Panc1 (cell line): Measurements from ENCODE around the gene TMEM151B. TPM values are rescaled to one million over a fixed set of nuclear protein-coding genes. Genes with fewer than 3 reads are reported as not detected.

Experiments
- ATAC-seq: fragments of 200-7000 bp; cut with Tn5 transposase; 2 replicates; pipeline ENCODE4 v1.9.1; 2020; ENCODE audit warnings: mild to moderate bottlenecking, moderate library complexity
- BruUV-seq: library from RNA; stranded (reverse); fragments of 400-500 nt; replicated peaks from 2 replicates; lab custom pipeline; 2021; lab: Mats Ljungman, UMichigan
- CTCF ChIA-PET: fragments of 300-600 bp; sonication (Branson Sonifier 250); formaldehyde crosslinking; loops from one replicate; lab custom pipeline; 2022; ENCODE audit warnings: antibody characterized with exemption; lab: Charles Lee
- POLR2A ChIA-PET: fragments of 300-600 bp; sonication (Branson Sonifier 250); formaldehyde crosslinking; loops from one replicate; lab custom pipeline; 2022; ENCODE audit warnings: antibody characterized with exemption; lab: Charles Lee
- DNase-seq: peaks from one replicate; pipeline ENCODE4 v3.0.0-alpha.2; 2010; ENCODE audit warnings: low read depth, low spot score
- H3K27ac ChIP-seq: 2 replicates; pipeline ENCODE4 v1.5.1; 2011; ENCODE audit warnings: mild to moderate bottlenecking, low read length, inconsistent platforms
- H3K27me3 ChIP-seq: fragments of 200-500 bp; sonication (Bioruptor generic); 2 replicates; pipeline ENCODE4 v1.6.0; 2014; ENCODE audit warnings: low read length, inconsistent platforms; ENCODE audit not compliant: control insufficient read depth, insufficient read depth
- H3K36me3 ChIP-seq: fragments of 200-500 bp; sonication (Bioruptor generic); 2 replicates; pipeline ENCODE4 v1.5.1; 2014; ENCODE audit warnings: inconsistent platforms, mild to moderate bottlenecking, low read length, moderate library complexity; ENCODE audit not compliant: control insufficient read depth, insufficient read depth
- H3K4me1 ChIP-seq: 2 replicates; pipeline ENCODE4 v1.5.1; 2011; ENCODE audit warnings: inconsistent platforms, mild to moderate bottlenecking, low read length, moderate library complexity; ENCODE audit not compliant: control insufficient read depth, insufficient read depth
- H3K4me3 ChIP-seq, 2 experiments: 2 replicates each; pipeline ENCODE4 v1.5.1; 2011 to 2012; ENCODE audit warnings: low read depth in 2 of 2, low read length in 2 of 2, mild to moderate bottlenecking in 2 of 2, inconsistent platforms in 1 of 2, moderate library complexity in 1 of 2
- H3K9me3 ChIP-seq: fragments of 200-500 bp; sonication (Bioruptor generic); 2 replicates; pipeline ENCODE4 v1.5.1; 2014; ENCODE audit warnings: low read depth, mild to moderate bottlenecking, inconsistent platforms, low read length, moderate library complexity; ENCODE audit not compliant: control insufficient read depth, insufficient read depth
- CTCF ChIP-seq: fragments of 450-650 bp; IDR thresholded peaks from 2 replicates; pipeline ENCODE4 v1.5.1; 2017; ENCODE audit warnings: mild to moderate bottlenecking
- POLR2AphosphoS5 ChIP-seq: IDR thresholded peaks from 2 replicates; pipeline ENCODE4 v1.6.1; 2012; ENCODE audit warnings: mild to moderate bottlenecking, low read depth, low read length, moderate library complexity
- SIN3A ChIP-seq: IDR thresholded peaks from 2 replicates; pipeline ENCODE4 v1.6.1; 2012; ENCODE audit warnings: low read depth, mild to moderate bottlenecking, low read length, moderate library complexity, borderline replicate concordance; ENCODE audit not compliant: insufficient read depth
- TCF7L2 ChIP-seq: IDR thresholded peaks from 2 replicates; pipeline ENCODE4 v1.6.1; 2011; ENCODE audit warnings: mild to moderate bottlenecking, low read depth, low read length, inconsistent platforms
- in situ Hi-C: cut with HindIII; loops from 2 replicates; pipeline ENCODE4 v1.10.0; 2016; ENCODE audit warnings: low sequenced_read_pairs, low pct_unique_long_range_greater_than_20kb
- intact Hi-C: fragments of 100-400 bp; cut with micrococcal nuclease; formaldehyde crosslinking; loops from one replicate; pipeline ENCODE4 v1.10.0; 2022; ENCODE audit not compliant: unreplicated experiment
- total RNA-seq: library from RNA; stranded (reverse); gene quantifications from one replicate; pipeline ENCODE4 v1.2.1, GENCODE V29; 2021; ENCODE audit not compliant: unreplicated experiment
- TF ChIP-seq, protein P1 (sequence below), 2 experiments: IDR thresholded peaks; 2 replicates each; pipeline ENCODE4 v1.6.1; 2011 to 2012; ENCODE audit warnings: low read depth in 2 of 2, control low read depth in 1 of 2, low read length in 1 of 2, mild to moderate bottlenecking in 1 of 2, moderate library complexity in 1 of 2; ENCODE audit not compliant: insufficient read depth in 1 of 2

The TMEM151B gene
- total RNA-seq, 1 experiment from 2014 or later = 0.18 TPM

DNA sequence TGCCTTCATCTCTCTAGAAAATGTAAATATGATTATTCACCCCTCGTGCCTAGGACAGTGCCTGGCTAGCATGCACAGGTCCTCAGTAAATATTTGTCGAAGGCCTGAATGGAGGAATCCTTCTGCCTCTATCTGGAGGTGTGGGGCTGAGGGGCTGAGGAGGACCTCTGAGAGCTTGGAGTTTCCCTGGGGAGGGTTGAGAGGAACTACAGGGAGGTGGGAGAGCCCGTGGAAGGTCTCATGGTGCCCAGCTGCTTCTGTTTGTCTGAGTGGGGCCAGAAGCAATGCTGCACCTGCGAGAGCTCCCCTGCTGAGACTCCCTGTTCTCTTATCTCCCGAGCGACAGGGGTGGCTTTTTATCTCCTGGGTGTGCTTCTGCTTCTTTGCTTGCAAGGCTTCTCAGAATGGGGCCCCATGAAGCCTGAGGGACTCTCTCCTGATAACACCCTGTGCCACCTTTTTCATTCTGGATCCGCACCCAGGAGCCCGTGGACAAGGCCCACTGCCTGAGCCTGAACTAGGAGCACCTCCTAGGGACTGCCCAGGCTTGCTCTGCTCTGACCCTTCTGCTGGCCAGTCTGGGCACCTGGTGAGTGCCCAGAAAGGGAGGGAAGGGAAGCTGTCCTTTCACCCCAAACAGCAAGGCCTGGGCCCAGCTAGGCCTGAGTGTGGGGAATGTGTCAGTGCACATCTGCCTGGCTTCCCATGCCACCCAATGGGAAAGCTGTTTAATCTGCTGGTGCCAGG, 44.5 kb upstream of the TMEM151B start:
- H3K27me3 ChIP-seq = no peaks in the 10 kb centered on the region
- POLR2A ChIA-PET = no interaction called here
- intact Hi-C loops (no loop called here), in situ Hi-C loops (no loop called here)
- H3K36me3 ChIP-seq = peaks cover 5% of the 10 kb centered on the region
- no peak for DNase-seq
- H3K4me1 ChIP-seq = peaks cover 63% of the 10 kb centered on the region
- no peak for ATAC-seq
- no peak for TF ChIP-seq POLR2AphosphoS5
- TF ChIP-seq SIN3A = no peak
- TF ChIP-seq, protein P1, sequence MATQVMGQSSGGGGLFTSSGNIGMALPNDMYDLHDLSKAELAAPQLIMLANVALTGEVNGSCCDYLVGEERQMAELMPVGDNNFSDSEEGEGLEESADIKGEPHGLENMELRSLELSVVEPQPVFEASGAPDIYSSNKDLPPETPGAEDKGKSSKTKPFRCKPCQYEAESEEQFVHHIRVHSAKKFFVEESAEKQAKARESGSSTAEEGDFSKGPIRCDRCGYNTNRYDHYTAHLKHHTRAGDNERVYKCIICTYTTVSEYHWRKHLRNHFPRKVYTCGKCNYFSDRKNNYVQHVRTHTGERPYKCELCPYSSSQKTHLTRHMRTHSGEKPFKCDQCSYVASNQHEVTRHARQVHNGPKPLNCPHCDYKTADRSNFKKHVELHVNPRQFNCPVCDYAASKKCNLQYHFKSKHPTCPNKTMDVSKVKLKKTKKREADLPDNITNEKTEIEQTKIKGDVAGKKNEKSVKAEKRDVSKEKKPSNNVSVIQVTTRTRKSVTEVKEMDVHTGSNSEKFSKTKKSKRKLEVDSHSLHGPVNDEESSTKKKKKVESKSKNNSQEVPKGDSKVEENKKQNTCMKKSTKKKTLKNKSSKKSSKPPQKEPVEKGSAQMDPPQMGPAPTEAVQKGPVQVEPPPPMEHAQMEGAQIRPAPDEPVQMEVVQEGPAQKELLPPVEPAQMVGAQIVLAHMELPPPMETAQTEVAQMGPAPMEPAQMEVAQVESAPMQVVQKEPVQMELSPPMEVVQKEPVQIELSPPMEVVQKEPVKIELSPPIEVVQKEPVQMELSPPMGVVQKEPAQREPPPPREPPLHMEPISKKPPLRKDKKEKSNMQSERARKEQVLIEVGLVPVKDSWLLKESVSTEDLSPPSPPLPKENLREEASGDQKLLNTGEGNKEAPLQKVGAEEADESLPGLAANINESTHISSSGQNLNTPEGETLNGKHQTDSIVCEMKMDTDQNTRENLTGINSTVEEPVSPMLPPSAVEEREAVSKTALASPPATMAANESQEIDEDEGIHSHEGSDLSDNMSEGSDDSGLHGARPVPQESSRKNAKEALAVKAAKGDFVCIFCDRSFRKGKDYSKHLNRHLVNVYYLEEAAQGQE (IDR thresholded peaks at IDR 0.05; ENCODE audit: insufficient read depth in 1 of 2, low read depth in 2 of 2, low read length in 1 of 2) = no peak
- no peak for TF ChIP-seq TCF7L2
- TF ChIP-seq CTCF = no peak
- no peaks in the 10 kb centered on the region for H3K9me3 ChIP-seq
- peak overlapping the region; percentile 51 for H3K27ac ChIP-seq
- TSS peak; percentile 70 for BruUV-seq
- peak overlapping the region; percentile 55 to 83; a peak in 3 of 4 replicates for H3K4me3 ChIP-seq
- CTCF ChIA-PET = interaction anchor here (1.4 kb wide), 1 partner anchor 12 kb away, joined by 3 read pairs; no protein-coding TSS in a partner anchor

DNA sequence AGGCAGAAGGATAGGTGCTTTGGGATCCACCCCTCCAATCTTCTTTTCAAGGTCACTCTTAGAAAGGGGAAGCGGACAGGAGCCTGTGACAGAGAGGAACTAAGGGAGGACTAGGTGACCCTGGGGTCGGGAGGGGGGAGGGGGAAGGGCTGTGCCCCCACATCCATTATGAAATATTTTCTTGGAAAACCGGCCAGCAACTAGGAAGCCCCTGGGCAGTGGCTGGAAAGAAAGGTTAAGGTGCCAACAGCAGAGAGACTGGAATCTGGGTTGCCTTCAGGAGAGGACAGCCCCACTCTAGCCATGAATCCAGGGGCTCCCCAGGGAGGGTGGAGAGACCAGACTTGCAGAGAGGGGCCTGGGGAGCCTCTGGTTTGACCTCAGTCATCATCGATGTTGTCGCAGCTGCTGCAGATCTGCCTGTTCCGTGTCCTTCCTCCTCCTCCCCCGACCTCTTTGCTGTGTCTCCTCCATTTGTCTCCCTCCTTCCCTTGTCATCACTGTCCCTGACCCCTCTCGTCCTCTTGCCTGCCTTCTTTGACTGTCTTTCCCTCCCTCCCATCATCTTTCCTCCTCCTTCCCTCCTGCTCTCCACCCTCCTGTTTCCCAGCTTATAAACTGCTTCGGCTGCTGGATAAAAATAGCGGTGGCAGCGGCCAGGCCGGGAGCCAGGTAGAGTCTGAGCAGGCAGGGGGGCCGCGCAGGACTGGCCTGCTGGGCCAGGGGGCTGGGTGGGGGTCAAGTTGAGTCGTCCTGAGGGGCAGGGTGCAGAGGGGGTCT, 43.7 kb upstream of the TMEM151B start:
- in situ Hi-C loops = no loop called here
- BruUV-seq = no TSS peak
- intact Hi-C loops = no loop called here
- TF ChIP-seq POLR2AphosphoS5 (no peak), SIN3A (no peak), TCF7L2 (no peak), CTCF (no peak)
- TF ChIP-seq, protein P1 (IDR thresholded peaks at IDR 0.05; ENCODE audit: insufficient read depth in 1 of 2, low read depth in 2 of 2, low read length in 1 of 2) = no peak
- no peaks in the 10 kb centered on the region for H3K9me3 ChIP-seq
- no peaks in the 10 kb centered on the region for H3K27me3 ChIP-seq
- ATAC-seq (no peak), DNase-seq (no peak)
- H3K4me3 ChIP-seq = peak overlapping the region; percentile 55 to 83; a peak in 3 of 4 replicates
- peak overlapping the region; percentile 51 for H3K27ac ChIP-seq
- ChIA-PET CTCF (no interaction called here), POLR2A (interaction anchor here (0.6 to 0.8 kb wide), 3 partner anchors 30 to 130 kb away, joined by 3 to 5 read pairs (median 3); no protein-coding TSS in a partner anchor)
- H3K4me1 ChIP-seq = peaks cover 56% of the 10 kb centered on the region
- peaks cover 5% of the 10 kb centered on the region for H3K36me3 ChIP-seq
